Stimulated activated CD4-positive, alpha-beta T cell treated with anti-CD3 and anti-CD28 coated beads, Interleukin-12 subunit alpha, Interleukin-12 subunit beta, amount 100 ng/mL, for 48 hours (primary cell): ENCODE measurements around the gene OGFOD2.

Source experiments
- DNase-seq, 3 donors: peaks; one replicate each; pipeline ENCODE4 v3.0.0-alpha.2; 2020; ENCODE audit warnings: low read depth in 2 of 3, low spot score in 1 of 3

Gene OGFOD2

GRCh38 chr12:122988036-122988435 lies 13.0 kb downstream of the OGFOD2 start:
- no peak for DNase-seq

GRCh38 chr12:122988612-122989212 lies 13.7 kb downstream of the OGFOD2 start:
- no peak for DNase-seq

- DNase-seq = no peak
These were observed 14.3 kb downstream of the OGFOD2 start for GRCh38 chr12:122989225-122989839.

- no peak for DNase-seq
These were observed 14.9 kb downstream of the OGFOD2 start for GRCh38 chr12:122989874-122990419.

- DNase-seq = no peak
These were observed 15.5 kb downstream of the OGFOD2 start for GRCh38 chr12:122990561-122990960.

GRCh38 chr12:122990961-122991622 lies 16.0 kb downstream of the OGFOD2 start:
- DNase-seq = no peak

GRCh38 chr12:122991623-122992275 lies 16.7 kb downstream of the OGFOD2 start:
- no peak for DNase-seq

- DNase-seq = no peak
These were observed 17.3 kb downstream of the OGFOD2 start for GRCh38 chr12:122992386-122992785.

- no peak for DNase-seq
These were observed 19.2 kb downstream of the OGFOD2 start for GRCh38 chr12:122994140-122994675.

- no peak for DNase-seq
These were observed 19.9 kb downstream of the OGFOD2 start for GRCh38 chr12:122994781-122995502.

GRCh38 chr12:122995503-122996187 lies 20.6 kb downstream of the OGFOD2 start:
- no peak for DNase-seq

GRCh38 chr12:122996188-122996601 lies 21.2 kb downstream of the OGFOD2 start:
- no peak for DNase-seq

GRCh38 chr12:122996621-122997342 lies 21.7 kb downstream of the OGFOD2 start:
- DNase-seq = no peak

GRCh38 chr12:122997343-122998250 lies 22.6 kb downstream of the OGFOD2 start:
- DNase-seq = no peak

- no peak for DNase-seq
These were observed 23.3 kb downstream of the OGFOD2 start for GRCh38 chr12:122998316-122998715.

GRCh38 chr12:122999196-122999946 lies 24.3 kb downstream of the OGFOD2 start:
- DNase-seq = no peak

- DNase-seq = no peak
These were observed 25.0 kb downstream of the OGFOD2 start for GRCh38 chr12:122999986-123000420.

GRCh38 chr12:123000578-123000977 lies 25.5 kb downstream of the OGFOD2 start:
- DNase-seq = no peak
